ENCODE measurements around the gene SLC27A4.

Gene SLC27A4

DNA sequence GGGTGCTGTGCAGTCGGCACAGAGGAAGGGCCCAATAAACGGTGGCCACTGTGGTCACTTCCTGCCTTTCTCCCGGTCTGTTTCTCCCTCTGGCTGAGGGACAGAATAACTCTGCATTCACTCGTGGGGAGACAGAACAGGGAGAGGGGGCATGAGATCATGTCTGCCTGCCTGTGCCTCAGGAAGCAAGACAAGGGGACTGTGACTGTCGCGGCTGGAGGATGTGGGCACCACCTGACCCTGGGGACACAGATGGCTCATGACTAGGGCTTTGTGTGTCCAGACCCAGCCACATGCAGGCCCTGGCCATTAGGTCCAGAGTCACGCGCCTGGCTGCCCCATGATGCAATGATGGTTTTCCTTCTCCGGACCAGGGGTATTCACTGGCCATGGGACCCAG, 23.9 kb upstream of the SLC27A4 start:
- no peak for DNase-seq (ENCODE audit: low read depth)
- TF ChIP-seq, protein P1, sequence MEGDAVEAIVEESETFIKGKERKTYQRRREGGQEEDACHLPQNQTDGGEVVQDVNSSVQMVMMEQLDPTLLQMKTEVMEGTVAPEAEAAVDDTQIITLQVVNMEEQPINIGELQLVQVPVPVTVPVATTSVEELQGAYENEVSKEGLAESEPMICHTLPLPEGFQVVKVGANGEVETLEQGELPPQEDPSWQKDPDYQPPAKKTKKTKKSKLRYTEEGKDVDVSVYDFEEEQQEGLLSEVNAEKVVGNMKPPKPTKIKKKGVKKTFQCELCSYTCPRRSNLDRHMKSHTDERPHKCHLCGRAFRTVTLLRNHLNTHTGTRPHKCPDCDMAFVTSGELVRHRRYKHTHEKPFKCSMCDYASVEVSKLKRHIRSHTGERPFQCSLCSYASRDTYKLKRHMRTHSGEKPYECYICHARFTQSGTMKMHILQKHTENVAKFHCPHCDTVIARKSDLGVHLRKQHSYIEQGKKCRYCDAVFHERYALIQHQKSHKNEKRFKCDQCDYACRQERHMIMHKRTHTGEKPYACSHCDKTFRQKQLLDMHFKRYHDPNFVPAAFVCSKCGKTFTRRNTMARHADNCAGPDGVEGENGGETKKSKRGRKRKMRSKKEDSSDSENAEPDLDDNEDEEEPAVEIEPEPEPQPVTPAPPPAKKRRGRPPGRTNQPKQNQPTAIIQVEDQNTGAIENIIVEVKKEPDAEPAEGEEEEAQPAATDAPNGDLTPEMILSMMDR (IDR thresholded peaks at IDR 0.05; ENCODE audit: low read length, missing control alignments) = no peak
- no peak overlapping the region for H3K4me3 ChIP-seq (replicated peaks; ENCODE audit: low read depth, low read length)

DNA sequence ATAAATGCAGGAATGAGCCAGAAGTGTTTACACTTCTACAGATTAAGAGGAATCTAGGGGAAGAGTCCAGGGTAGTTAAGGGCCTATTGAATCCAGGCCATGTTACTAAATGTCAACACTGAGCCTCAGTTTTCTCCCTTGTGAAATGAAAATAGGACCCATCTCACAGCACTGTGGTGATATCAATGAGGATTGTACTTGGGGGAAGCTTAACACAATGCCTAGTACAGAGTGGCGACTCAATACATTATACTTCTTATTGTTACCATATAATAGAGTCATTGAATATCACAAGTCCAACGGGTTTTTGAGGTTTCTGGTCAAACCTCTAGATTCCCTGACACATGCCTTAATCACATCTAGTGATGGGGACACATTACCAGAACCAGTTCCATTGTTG, 22.7 kb upstream of the SLC27A4 start:
- no peak for DNase-seq (ENCODE audit: low read depth)
- TF ChIP-seq, protein P1 (IDR thresholded peaks at IDR 0.05; ENCODE audit: low read length, missing control alignments) = no peak
- no peak overlapping the region for H3K4me3 ChIP-seq (replicated peaks; ENCODE audit: low read depth, low read length)

DNA sequence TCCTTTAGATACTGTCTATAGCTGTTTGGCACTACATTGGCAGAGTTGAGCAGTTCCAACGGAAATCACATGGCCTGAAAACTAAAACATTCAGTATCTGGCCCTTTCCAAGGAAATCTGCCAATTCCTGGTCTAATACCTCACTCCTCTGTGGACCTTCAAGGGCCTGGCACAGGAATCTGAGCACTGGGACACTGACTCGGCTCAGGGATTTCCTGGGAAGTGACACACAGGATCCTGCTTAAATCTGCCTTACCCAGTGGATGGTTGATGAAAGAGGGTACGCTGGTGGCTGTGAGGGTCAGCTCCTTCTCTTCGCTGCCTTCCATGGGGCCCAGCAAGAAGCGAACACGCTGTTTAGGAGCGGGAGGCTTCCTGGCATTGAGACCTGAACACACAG, 19.0 kb upstream of the SLC27A4 start:
- no peak for DNase-seq (ENCODE audit: low read depth)
- H3K4me3 ChIP-seq (replicated peaks; ENCODE audit: low read depth, low read length) = peak overlapping the region; percentile 83
- TF ChIP-seq, protein P1 (IDR thresholded peaks at IDR 0.05; ENCODE audit: low read length, missing control alignments) = no peak

DNA sequence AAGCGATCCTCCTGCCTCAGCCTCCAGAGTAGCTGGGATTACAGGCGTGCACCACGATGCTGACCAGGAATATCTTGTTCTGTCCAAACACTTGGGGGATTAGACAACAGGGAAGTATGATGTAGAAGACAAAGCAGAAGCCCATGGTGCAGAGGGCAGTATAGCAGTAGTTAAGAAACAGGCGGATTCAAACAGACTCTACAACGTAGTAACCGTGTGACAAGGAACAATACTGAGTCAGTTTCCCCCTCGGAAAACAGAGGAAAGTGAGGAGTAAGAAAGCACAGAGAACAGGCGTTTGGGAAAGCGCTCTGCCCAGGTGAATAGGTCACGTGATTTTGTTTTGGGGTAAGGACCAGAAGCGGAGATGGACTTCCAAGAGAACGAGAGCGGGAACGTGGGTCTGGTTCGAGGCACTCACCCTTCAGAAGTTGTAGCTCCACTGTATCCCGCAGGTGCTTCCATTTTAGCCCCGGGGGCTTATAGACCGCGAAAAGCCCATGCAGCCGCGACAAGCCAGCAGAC, 18.4 kb upstream of the SLC27A4 start:
- TF ChIP-seq, protein P1 (IDR thresholded peaks at IDR 0.05; ENCODE audit: low read length, missing control alignments) = no peak
- H3K4me3 ChIP-seq (replicated peaks; ENCODE audit: low read depth, low read length) = peak overlapping the region; percentile 83
- DNase-seq (ENCODE audit: low read depth) = no peak

DNA sequence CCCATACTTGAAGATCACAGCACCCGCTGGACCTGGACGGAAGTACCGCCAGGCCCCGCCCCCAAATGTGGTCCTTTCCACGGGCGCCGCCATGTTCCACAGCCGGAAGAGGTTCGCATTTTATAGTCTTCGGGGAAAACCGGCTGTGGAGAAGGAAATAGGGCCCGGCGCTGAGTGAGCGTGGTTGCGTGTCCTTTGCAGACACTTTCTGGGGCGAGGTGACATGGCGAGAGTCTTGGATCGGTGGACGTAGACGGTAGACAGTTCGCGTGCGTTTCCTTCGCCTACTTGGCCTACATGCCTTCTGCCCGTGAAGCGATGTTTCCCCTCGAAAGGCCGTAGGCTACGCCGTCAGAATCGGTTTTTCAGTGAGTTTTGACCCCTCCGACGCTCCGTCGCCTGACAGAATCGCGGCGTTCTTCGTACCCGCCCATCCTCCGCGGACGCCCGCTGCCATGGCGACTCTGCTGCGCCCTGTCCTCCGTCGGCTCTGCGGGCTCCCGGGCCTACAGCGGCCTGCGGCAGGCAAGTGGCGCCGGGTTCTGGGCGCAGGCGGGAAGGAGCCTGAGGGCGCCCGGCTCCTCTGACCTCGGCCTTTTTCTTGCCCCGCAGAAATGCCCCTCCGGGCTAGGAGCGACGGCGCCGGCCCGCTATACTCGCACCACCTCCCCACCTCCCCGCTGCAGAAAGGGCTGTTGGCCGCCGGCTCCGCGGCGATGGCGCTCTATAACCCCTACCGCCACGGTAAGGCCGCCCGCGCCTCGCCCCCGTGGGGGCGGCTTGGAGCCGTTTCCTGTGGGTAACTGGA, 17.7 kb upstream of the SLC27A4 start, which contains the start of the genes COQ4 and TRUB2:
Gene COQ4, plus strand, starts transcription at position 436 of the 808 bp plus-strand sequence. Its CDS starts 20 bp downstream, at position 456.
Gene TRUB2, minus strand, starts transcription at position 44 of the 808 bp plus-strand sequence. Its CDS starts 39 bp downstream, at position 5.
- peak within 1 kb of the TSS; percentile 83 for H3K4me3 ChIP-seq (replicated peaks; ENCODE audit: low read depth, low read length)
- peak; percentile 95 for DNase-seq (ENCODE audit: low read depth)
- TF ChIP-seq, protein P1 (IDR thresholded peaks at IDR 0.05; ENCODE audit: low read length, missing control alignments) = no peak

DNA sequence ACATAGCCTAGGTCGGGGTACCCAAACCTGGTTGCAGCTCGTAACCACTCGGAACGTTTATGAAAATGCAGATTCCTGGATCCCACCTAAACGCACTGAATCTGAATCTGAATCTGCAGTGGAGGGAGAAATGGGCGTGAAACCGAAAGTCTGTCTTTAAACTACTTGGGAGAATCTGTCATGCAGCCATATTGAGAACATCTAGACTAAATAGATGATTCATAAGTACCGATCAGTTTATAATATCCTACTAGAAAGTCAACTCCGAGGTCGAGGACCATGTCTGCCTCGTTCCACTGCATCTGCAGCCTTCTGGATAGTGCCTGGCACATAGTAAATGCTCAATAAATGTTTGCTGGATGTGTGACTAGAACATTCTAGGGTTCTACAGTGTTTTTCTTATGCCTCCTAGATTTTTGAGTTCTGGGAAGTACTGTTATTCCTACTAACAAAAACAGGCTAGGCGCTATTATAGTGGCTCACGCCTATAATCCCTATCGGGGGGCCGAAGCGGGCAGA, 17.1 kb upstream of the SLC27A4 start:
- peak; percentile 30 for DNase-seq (ENCODE audit: low read depth)
- peak overlapping the region; percentile 83 for H3K4me3 ChIP-seq (replicated peaks; ENCODE audit: low read depth, low read length)
- TF ChIP-seq, protein P1 (IDR thresholded peaks at IDR 0.05; ENCODE audit: low read length, missing control alignments) = no peak
